Ascending aorta (tissue), 2 donors: ENCODE results near the gene AKAP9. TPM values are rescaled to one million over a fixed set of nuclear protein-coding genes. Genes with fewer than 3 reads are reported as not detected.
"Not testable (repeated sequence)": the region's sequence is repeated elsewhere in the genome, so short reads cannot be mapped to it uniquely, and the experiment has no call there.

ENCODE experiments used
- DNase-seq, 2 donors: peaks; one replicate each; pipeline ENCODE4 v3.0.0-alpha.2; 2019; ENCODE audit warnings: low spot score in 2 of 2
- H3K27ac ChIP-seq, 2 donors: fragments of 200-600 bp; sonication (generic); one replicate each; pipeline ENCODE4 v1.5.1; 2016 to 2017; ENCODE audit warnings: mild to moderate bottlenecking in 1 of 2
- H3K27me3 ChIP-seq: fragments of 200-600 bp; sonication (generic); one replicate; pipeline ENCODE4 v1.5.1; 2017
- H3K36me3 ChIP-seq, 2 donors: fragments of 200-600 bp; sonication (generic); one replicate each; pipeline ENCODE4 v1.5.1; 2016
- H3K4me1 ChIP-seq, 2 donors: fragments of 200-600 bp; sonication (generic); one replicate each; pipeline ENCODE4 v1.5.1; 2016 to 2017; ENCODE audit warnings: mild to moderate bottlenecking in 1 of 2
- H3K4me3 ChIP-seq, 2 donors: fragments of 200-600 bp; sonication (generic); one replicate each; pipeline ENCODE4 v1.5.1; 2016 to 2017; ENCODE audit warnings: mild to moderate bottlenecking in 1 of 2
- H3K9me3 ChIP-seq, 2 donors: fragments of 200-600 bp; sonication (generic); one replicate each; pipeline ENCODE4 v1.5.1; 2016
- CTCF ChIP-seq, 3 experiments: fragments of 200-600 bp in 2 of 3; fragments of 450-650 bp in 1 of 3; sonication (generic) in 2 of 3; IDR thresholded peaks; one replicate each; pipeline ENCODE4 v1.5.1; 2016 to 2019; ENCODE audit warnings: antibody characterized with exemption in 3 of 3, mild to moderate bottlenecking in 1 of 3, moderate library complexity in 1 of 3
- intact Hi-C: fragments of 100-400 bp; cut with DNase I; formaldehyde crosslinking; loops from one replicate; pipeline ENCODE4 v1.15.1; 2023
- total RNA-seq: library from RNA; depleted of rRNA; stranded (reverse); fragments of >200 nt; gene quantifications from one replicate; pipeline ENCODE4 v1.1.0, GENCODE V29; 2016

Gene AKAP9
- total RNA-seq, result 14.4 TPM

- H3K4me1 ChIP-seq, result peaks cover 0 to 7% of the 10 kb centered on the region in 2 donors
- peak within 1 kb of the TSS; percentile 61 to 81 for H3K4me3 ChIP-seq
- no peak for TF ChIP-seq CTCF (IDR thresholded peaks at IDR 0.05)
- H3K27ac ChIP-seq, result peak within 1 kb of the TSS; percentile 89 to 94
- no peaks in the 10 kb centered on the region for H3K9me3 ChIP-seq
- no peaks in the 10 kb centered on the region for H3K36me3 ChIP-seq
- intact Hi-C loops, result loop anchor here (2.0 to 10.0 kb wide), 4 partner anchors 60 to 676 kb away; partner anchors contain the start of genes ANKIB1, CYP51A1, FZD1 and KRIT1
- H3K27me3 ChIP-seq, result no peaks in the 10 kb centered on the region
- peak; percentile 60 to 93 for DNase-seq
Measured at GRCh38 chr7:91940572-91941341, at the start of gene AKAP9. TSS of gene AKAP9 (plus strand) at chr7:91940862. CDS start at chr7:91941100, 238 bp downstream.

GRCh38 chr7:91892099-91892705 is 48.5 kb upstream of the AKAP9 start:
- no peak overlapping the region for H3K27ac ChIP-seq
- DNase-seq, result no peak
- TF ChIP-seq CTCF (IDR thresholded peaks at IDR 0.05), result no peak
- no peaks in the 10 kb centered on the region for H3K27me3 ChIP-seq
- H3K36me3 ChIP-seq, result no peaks in the 10 kb centered on the region
- intact Hi-C loops, result no loop called here
- no peaks in the 10 kb centered on the region for H3K4me1 ChIP-seq
- no peak overlapping the region for H3K4me3 ChIP-seq
- H3K9me3 ChIP-seq, result no peaks in the 10 kb centered on the region

- Histone ChIP-seq H3K27ac (no peak overlapping the region), H3K4me1 (no peaks in the 10 kb centered on the region), H3K36me3 (no peaks in the 10 kb centered on the region), H3K4me3 (no peak overlapping the region), H3K9me3 (no peaks in the 10 kb centered on the region), H3K27me3 (no peaks in the 10 kb centered on the region)
- intact Hi-C loops, result no loop called here
- no peak for TF ChIP-seq CTCF (IDR thresholded peaks at IDR 0.05)
- no peak for DNase-seq
Measured at GRCh38 chr7:91892821-91893340, 47.8 kb upstream of the AKAP9 start.

GRCh38 chr7:91893699-91894098 is 47.0 kb upstream of the AKAP9 start:
- H3K27me3 ChIP-seq, H3K9me3 ChIP-seq, intact Hi-C loops, H3K36me3 ChIP-seq, H3K4me1 ChIP-seq, DNase-seq, H3K4me3 ChIP-seq, H3K27ac ChIP-seq: not testable (repeated sequence)

- H3K27ac ChIP-seq, result no peak overlapping the region
- H3K4me3 ChIP-seq, result no peak overlapping the region
- H3K9me3 ChIP-seq, result no peaks in the 10 kb centered on the region
- intact Hi-C loops, result no loop called here
- no peak for TF ChIP-seq CTCF (IDR thresholded peaks at IDR 0.05)
- no peaks in the 10 kb centered on the region for H3K4me1 ChIP-seq
- no peaks in the 10 kb centered on the region for H3K36me3 ChIP-seq
- DNase-seq, result no peak
- no peaks in the 10 kb centered on the region for H3K27me3 ChIP-seq
Measured at GRCh38 chr7:91894781-91895480, 45.7 kb upstream of the AKAP9 start.
